B cell (primary cell): ENCODE measurements around the gene ZC3HAV1. TPM values are rescaled to one million over a fixed set of nuclear protein-coding genes. Genes with fewer than 3 reads are reported as not detected.

Experiments used
- ATAC-seq: fragments of 200-7000 bp; cut with Tn5 transposase; one replicate; pipeline ENCODE4 v1.10.0; 2021; ENCODE audit warnings: low read depth, mild to moderate bottlenecking, moderate number of reproducible peaks, moderate library complexity
- CTCF ChIA-PET: fragments of 350-600 bp; sonication (Branson Sonifier 250); formaldehyde crosslinking; loops from one replicate; lab custom pipeline; 2021; ENCODE audit warnings: antibody characterized with exemption, inconsistent platforms; lab: Charles Lee
- POLR2A ChIA-PET: fragments of 350-600 bp; sonication (Branson Sonifier 250); formaldehyde crosslinking; loops from one replicate; lab custom pipeline; 2021; ENCODE audit warnings: antibody characterized with exemption; lab: Charles Lee
- DNase-seq: peaks from one replicate; pipeline ENCODE4 v3.0.0; 2013
- H2AFZ ChIP-seq: 2 replicates; pipeline ENCODE4 v1.6.1; 2012; ENCODE audit warnings: mild to moderate bottlenecking, low read depth, low read length; ENCODE audit not compliant: insufficient read depth, poor library complexity, severe bottlenecking
- H3K27ac ChIP-seq, 2 donors: 1 replicate in 1 of 2; 2 replicates in 1 of 2; pipeline ENCODE4 v1.5.1; 2012 to 2013; ENCODE audit warnings: low read length in 2 of 2, mild to moderate bottlenecking in 2 of 2, moderate library complexity in 1 of 2
- H3K27me3 ChIP-seq, 4 experiments: fragments of 200-600 bp in 1 of 4; sonication (generic) in 1 of 4; replicated peaks in 1 of 4; 1 replicate in 2 of 4; 2 replicates in 2 of 4; pipeline versions ENCODE4 v1.6.1 to v1.7.0; 2013 to 2016; ENCODE audit warnings: low read length in 3 of 4, mild to moderate bottlenecking in 2 of 4, mixed read lengths in 1 of 4, moderate library complexity in 1 of 4; ENCODE audit not compliant: insufficient read depth in 4 of 4, control insufficient read depth in 3 of 4; ENCODE audit errors: control extremely low read depth in 1 of 4
- H3K36me3 ChIP-seq, 2 experiments: replicated peaks in 1 of 2; 1 replicate in 1 of 2; 2 replicates in 1 of 2; pipeline versions ENCODE4 v1.6.1 to v1.7.1; 2013; ENCODE audit warnings: low read length in 1 of 2; ENCODE audit not compliant: insufficient read depth in 2 of 2, control insufficient read depth in 1 of 2; ENCODE audit errors: control extremely low read depth in 1 of 2, extremely low read depth in 1 of 2
- H3K4me1 ChIP-seq, 2 donors: fragments of 200-600 bp in 1 of 2; sonication (generic) in 1 of 2; 1 replicate in 1 of 2; 2 replicates in 1 of 2; pipeline versions ENCODE4 v1.5.1 to v1.6.1; 2013 to 2017; ENCODE audit warnings: low read length in 2 of 2; ENCODE audit not compliant: control insufficient read depth in 2 of 2, insufficient read depth in 2 of 2
- H3K4me2 ChIP-seq: replicated peaks from 2 replicates; pipeline ENCODE3; 2012; ENCODE audit warnings: mild to moderate bottlenecking, low read depth, low read length; ENCODE audit not compliant: poor library complexity, severe bottlenecking
- H3K4me3 ChIP-seq, 5 experiments: fragments of 200-600 bp in 1 of 5; sonication (generic) in 1 of 5; 1 replicate in 3 of 5; 2 replicates in 2 of 5; pipeline versions ENCODE4 v1.5.1 to v1.7.0; 2011 to 2016; ENCODE audit warnings: low read length in 4 of 5, mild to moderate bottlenecking in 4 of 5, low read depth in 2 of 5, control low read depth in 1 of 5, moderate library complexity in 1 of 5; ENCODE audit not compliant: insufficient read depth in 1 of 5; ENCODE audit errors: control extremely low read depth in 1 of 5, extremely low read depth in 1 of 5
- H3K79me2 ChIP-seq: fragments of 200-600 bp; sonication (generic); one replicate; pipeline ENCODE4 v1.6.0; 2016; ENCODE audit warnings: low read length; ENCODE audit not compliant: control insufficient read depth, insufficient read depth
- H3K9ac ChIP-seq: fragments of 200-600 bp; sonication (generic); 2 replicates; pipeline ENCODE4 v1.6.1; 2017; ENCODE audit warnings: mild to moderate bottlenecking, low read length, moderate library complexity
- H3K9me3 ChIP-seq, 3 donors: one replicate each; pipeline versions ENCODE4 v1.6.1 to v1.7.1; 2013; ENCODE audit warnings: low read length in 2 of 3; ENCODE audit not compliant: control insufficient read depth in 2 of 3, insufficient read depth in 1 of 3; ENCODE audit errors: control extremely low read depth in 1 of 3
- H4K20me1 ChIP-seq: 2 replicates; pipeline ENCODE4 v1.6.0; 2012; ENCODE audit warnings: mild to moderate bottlenecking, low read length; ENCODE audit not compliant: insufficient read depth, control insufficient read depth, poor library complexity, severe bottlenecking
- H3K27ac Mint-ChIP-seq: one replicate; pipeline ENCODE4 v1.8.0; 2021; ENCODE audit warnings: mixed read lengths
- H3K27me3 Mint-ChIP-seq: one replicate; pipeline ENCODE4 v1.8.0; 2021; ENCODE audit warnings: mixed read lengths
- H3K4me1 Mint-ChIP-seq: one replicate; pipeline ENCODE4 v1.8.0; 2021; ENCODE audit warnings: mixed read lengths
- H3K4me3 Mint-ChIP-seq: one replicate; pipeline ENCODE4 v1.8.0; 2021; ENCODE audit warnings: mixed read lengths
- H3K9me3 Mint-ChIP-seq: one replicate; pipeline ENCODE4 v1.8.0; 2022; ENCODE audit warnings: mixed read lengths; ENCODE audit not compliant: insufficient read depth
- CTCF ChIP-seq: fragments of 200-600 bp; IDR thresholded peaks from one replicate; pipeline ENCODE4 v1.8.0; 2022; ENCODE audit warnings: antibody characterized with exemption, mild to moderate bottlenecking
- EZH2 ChIP-seq: IDR thresholded peaks from 2 replicates; pipeline ENCODE4 v1.6.1; 2012; ENCODE audit warnings: borderline replicate concordance, low read depth, mild to moderate bottlenecking, moderate library complexity, low read length; ENCODE audit not compliant: insufficient read depth, poor library complexity, severe bottlenecking
- WGBS: methylation state at CpG from one replicate; pipeline ENCODE4 v1.1.5; 2013; ENCODE audit warnings: missing lambda C conversion rate; ENCODE audit not compliant: insufficient coverage; 5-methylcytosine and 5-hydroxymethylcytosine counted together
- intact Hi-C: fragments of 100-400 bp; cut with micrococcal nuclease; formaldehyde crosslinking; loops from one replicate; pipeline ENCODE4 v1.10.0; 2022
- polyA plus RNA-seq: library from polyadenylated mRNA; depleted of rRNA; stranded (reverse); fragments of >200 nt; gene quantifications from 2 replicates; pipeline ENCODE4 v1.2.3, GENCODE V29; 2012
- total RNA-seq, 2 donors: library from RNA; stranded (reverse); fragments of 120-200 nt in 1 of 2; gene quantifications; 1 replicate in 1 of 2; 2 replicates in 1 of 2; pipeline versions ENCODE4 v1.2.3 to v1.2.4, GENCODE V29; 2013 to 2022

The ZC3HAV1 gene
- total and polyA plus RNA-seq, 2 donors (not counting 1 experiment from before 2014, with no cell fraction given), result 45.9 to 101 TPM

DNA sequence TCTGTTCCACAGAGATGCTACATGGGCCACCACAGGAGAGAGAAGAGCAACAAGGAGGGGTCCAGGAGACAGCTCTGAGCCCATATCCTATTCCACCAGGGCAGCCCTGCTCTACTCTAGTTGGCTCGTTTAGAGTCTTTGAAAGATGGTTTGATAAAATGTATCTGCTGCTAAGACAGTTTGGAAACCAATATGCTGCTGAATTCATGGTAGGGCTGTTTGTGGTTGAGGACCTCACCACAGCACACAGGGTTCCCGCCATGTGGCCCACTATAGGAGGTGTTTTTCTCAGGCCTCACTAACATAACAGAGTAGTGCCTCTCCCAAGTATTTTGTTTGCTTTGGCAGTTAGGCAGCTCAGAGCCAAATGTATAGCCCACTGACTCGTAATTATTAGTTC lies 37.8 kb downstream of the ZC3HAV1 start:
- H3K4me3 Mint-ChIP-seq, result no peak overlapping the region

More for the DNA sequence above, 37.8 kb downstream of the ZC3HAV1 start:
- intact Hi-C loops, result no loop called here
- no peak overlapping the region for H2AFZ ChIP-seq
- H3K9ac ChIP-seq, result no peak overlapping the region
- H4K20me1 ChIP-seq, result peaks cover 82% of the 10 kb centered on the region
- H3K27me3 Mint-ChIP-seq, result no peaks in the 10 kb centered on the region
- H3K27ac Mint-ChIP-seq, result peak overlapping the region; percentile 21
- H3K4me3 ChIP-seq, result no peak overlapping the region
- no peak for ATAC-seq
- no peak overlapping the region for H3K4me2 ChIP-seq
- POLR2A ChIA-PET, result no interaction called here
- WGBS, result 57% methylated on average over 2 of the region's 3 CpGs
- H3K4me1 ChIP-seq, result peaks cover 4 to 7% of the 10 kb centered on the region in 2 donors
- TF ChIP-seq CTCF (no peak), EZH2 (no peak)
- no peak for DNase-seq
- no peaks in the 10 kb centered on the region for H3K9me3 ChIP-seq
- no peaks in the 10 kb centered on the region for H3K9me3 Mint-ChIP-seq
- H3K79me2 ChIP-seq, result peaks cover 79% of the 10 kb centered on the region
- no peaks in the 10 kb centered on the region for H3K27me3 ChIP-seq
- H3K27ac ChIP-seq, result no peak overlapping the region
- CTCF ChIA-PET, result no interaction called here
- H3K36me3 ChIP-seq, result peaks cover 21 to 86% of the 10 kb centered on the region in 2 experiments
- peaks cover 13% of the 10 kb centered on the region for H3K4me1 Mint-ChIP-seq
